LNCaP clone FGC (cell line): ENCODE measurements around the gene COPB2.

Experiments
- DNase-seq: peaks from one replicate; pipeline ENCODE4 v3.0.0-alpha.2; 2011; ENCODE audit warnings: low read depth
- H3K4me3 ChIP-seq: 2 replicates; pipeline ENCODE4 v1.5.1; 2011; ENCODE audit warnings: mild to moderate bottlenecking, low read depth, low read length, control low read depth
- TF ChIP-seq, protein P1 (sequence below): IDR thresholded peaks from 2 replicates; pipeline ENCODE4 v1.5.1; 2012; ENCODE audit warnings: mild to moderate bottlenecking; ENCODE audit not compliant: control insufficient read depth, insufficient read depth; ENCODE audit errors: extremely low read depth

The COPB2 gene

DNA sequence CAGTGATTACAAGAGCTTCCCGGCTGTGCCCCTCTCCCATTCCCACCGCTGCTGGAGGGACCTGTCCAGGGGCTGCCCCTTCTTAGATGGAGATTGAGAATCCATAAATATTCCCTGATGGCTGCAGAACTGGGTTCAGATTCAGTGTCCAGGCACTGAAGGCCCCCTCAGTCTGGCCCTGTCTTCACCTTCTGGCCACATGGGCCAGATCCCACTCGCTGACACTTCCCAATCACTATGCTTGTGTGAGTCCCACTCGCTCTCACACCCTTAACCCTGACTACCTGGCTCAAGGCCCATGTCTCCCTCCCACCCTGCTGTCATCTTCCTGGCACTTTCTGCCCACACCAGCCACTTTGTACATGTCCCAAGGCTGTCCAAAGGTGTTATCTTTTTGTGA lies 61.1 kb downstream of the COPB2 start:
- TF ChIP-seq, protein P1, sequence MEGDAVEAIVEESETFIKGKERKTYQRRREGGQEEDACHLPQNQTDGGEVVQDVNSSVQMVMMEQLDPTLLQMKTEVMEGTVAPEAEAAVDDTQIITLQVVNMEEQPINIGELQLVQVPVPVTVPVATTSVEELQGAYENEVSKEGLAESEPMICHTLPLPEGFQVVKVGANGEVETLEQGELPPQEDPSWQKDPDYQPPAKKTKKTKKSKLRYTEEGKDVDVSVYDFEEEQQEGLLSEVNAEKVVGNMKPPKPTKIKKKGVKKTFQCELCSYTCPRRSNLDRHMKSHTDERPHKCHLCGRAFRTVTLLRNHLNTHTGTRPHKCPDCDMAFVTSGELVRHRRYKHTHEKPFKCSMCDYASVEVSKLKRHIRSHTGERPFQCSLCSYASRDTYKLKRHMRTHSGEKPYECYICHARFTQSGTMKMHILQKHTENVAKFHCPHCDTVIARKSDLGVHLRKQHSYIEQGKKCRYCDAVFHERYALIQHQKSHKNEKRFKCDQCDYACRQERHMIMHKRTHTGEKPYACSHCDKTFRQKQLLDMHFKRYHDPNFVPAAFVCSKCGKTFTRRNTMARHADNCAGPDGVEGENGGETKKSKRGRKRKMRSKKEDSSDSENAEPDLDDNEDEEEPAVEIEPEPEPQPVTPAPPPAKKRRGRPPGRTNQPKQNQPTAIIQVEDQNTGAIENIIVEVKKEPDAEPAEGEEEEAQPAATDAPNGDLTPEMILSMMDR: no peak
- DNase-seq: no peak
- no peak overlapping the region for H3K4me3 ChIP-seq

DNA sequence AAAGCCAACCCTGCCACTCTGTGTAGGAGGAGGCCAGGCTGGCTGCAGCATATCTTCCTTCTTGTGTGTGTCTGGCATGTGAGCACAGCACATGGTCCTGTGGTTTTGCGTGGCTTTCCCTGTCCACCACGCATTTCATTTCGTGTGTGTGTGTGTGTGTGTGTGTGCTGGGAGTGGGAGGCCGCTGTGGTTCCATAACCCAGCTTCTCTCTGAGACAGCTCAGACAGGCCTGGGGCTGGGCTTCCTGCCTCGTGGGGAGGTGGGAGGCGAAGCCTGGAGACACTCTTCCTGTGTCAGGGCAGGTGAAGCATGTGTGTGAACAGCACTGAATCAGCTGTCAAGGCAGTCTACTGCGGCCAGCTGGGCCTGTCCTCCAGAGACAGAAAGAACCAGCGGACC lies 61.6 kb downstream of the COPB2 start:
- no peak for DNase-seq
- H3K4me3 ChIP-seq: no peak overlapping the region
- TF ChIP-seq, protein P1: no peak

DNA sequence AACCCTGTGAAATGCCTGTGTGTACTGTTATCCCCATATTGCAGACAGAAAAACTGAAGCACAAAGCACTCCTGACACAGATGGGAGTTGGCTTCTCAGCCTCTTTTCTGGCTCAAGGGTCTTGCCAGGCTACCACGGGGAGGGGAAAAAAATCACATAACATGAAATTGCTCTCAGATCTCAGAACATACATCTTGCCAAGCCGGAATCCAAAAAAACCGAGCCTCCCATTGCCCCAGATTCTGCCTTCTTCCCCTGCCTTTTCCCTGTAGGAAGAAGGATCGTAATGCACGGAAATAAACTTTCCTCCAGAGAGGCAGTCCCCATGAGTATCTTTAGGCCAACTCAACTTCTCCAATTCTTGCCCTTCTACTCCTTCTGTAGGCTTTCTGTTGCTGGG lies 62.2 kb downstream of the COPB2 start:
- TF ChIP-seq, protein P1: no peak
- H3K4me3 ChIP-seq: no peak overlapping the region
- DNase-seq: no peak

DNA sequence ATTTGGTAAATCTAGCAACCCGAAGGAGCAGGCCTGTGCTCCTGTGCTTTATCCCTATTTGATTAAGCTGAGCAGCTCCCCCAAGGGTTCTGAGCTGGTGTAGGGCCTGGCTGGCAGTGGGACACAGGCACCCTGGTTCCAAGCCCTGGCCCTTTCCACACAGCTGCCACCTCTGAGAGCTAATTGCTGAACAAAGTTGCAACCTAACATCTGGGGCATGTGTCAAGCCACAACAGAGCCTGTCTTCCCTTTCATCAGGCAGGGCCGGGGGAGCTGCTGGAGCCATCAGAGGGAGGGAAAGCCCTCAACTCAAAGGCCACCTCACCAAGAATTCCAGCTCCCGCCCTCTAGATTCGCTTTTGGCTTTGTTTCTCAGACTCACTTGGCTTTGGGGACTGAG lies 62.7 kb downstream of the COPB2 start:
- TF ChIP-seq, protein P1: no peak
- no peak overlapping the region for H3K4me3 ChIP-seq
- DNase-seq: no peak

DNA sequence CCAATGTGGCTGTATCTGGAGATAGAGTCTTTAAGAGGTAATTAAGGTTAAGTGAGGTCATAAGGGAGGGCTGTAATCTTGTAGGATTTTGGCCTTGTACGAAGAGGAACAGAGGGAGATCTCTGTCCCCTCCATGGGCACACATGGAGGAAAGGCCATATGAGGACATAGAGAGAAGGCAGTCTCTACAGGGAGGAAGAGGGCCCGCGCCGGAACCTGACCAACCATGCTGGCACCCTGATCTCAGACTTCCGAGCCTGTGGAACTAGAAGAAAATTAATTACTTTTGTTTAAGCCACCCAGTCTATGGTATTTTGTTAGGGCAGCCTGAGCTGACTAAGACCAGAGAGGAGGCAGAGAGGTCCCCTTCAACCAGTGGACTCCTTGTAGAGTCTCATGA lies 63.3 kb downstream of the COPB2 start:
- DNase-seq: no peak
- TF ChIP-seq, protein P1: no peak
- no peak overlapping the region for H3K4me3 ChIP-seq

DNA sequence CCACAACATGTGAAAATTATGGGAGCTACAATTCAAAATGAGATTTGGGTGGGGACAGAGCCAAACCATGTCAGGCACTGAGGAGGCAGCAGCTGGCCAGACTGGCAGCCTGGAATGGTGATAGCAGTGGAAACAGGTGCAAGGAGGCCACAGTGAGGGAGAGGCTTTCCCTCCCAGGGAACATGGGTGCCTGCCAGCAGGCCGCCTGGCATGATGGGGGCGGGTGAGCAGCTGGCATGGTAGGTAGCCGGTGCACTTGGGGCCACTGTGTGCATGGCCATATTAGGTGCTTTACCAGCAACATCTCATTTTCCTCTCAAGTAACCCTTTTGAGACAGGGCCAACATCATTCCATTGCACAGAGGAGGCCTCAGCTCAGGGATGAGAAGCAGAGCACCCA lies 63.9 kb downstream of the COPB2 start:
- DNase-seq: no peak
- no peak overlapping the region for H3K4me3 ChIP-seq
- TF ChIP-seq, protein P1: no peak

DNA sequence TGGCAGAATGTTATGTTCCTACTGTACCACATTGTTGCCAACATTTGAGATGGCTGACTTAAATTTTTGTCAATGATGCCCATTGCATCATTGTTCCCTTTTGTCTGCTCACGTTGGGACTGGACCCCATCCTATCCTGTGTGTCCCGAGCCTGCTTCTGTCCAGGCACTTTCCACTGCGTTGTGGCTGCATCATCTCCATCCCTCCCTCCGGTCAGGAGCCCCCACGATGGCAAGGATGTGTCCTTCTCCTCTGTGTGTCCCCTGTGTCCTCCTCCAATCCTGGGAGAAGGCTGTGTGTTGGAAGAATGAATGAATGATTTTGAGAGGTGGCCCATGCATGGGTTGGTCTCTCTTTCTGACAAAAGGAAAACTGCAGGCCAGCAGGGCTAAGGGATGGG lies 65.0 kb downstream of the COPB2 start:
- H3K4me3 ChIP-seq: no peak overlapping the region
- no peak for DNase-seq
- TF ChIP-seq, protein P1: no peak
